Smooth muscle cell (in vitro differentiated cells): Measurements from ENCODE around the gene MAP3K1. TPM values are rescaled to one million over a fixed set of nuclear protein-coding genes. Genes with fewer than 3 reads are reported as not detected.

Experiments used
- DNase-seq: peaks from one replicate; lab custom pipeline; 2025; ENCODE audit not compliant: unreplicated experiment; lab: John Stamatoyannopoulos, UW
- H2AFZ ChIP-seq: fragments of 200-600 bp; sonication (generic); 2 replicates; pipeline ENCODE4 v1.6.0; 2016; ENCODE audit warnings: antibody characterized with exemption, low read depth, mild to moderate bottlenecking
- H3F3A ChIP-seq: fragments of 200-600 bp; sonication (generic); 2 replicates; pipeline ENCODE4 v1.6.0; 2017; ENCODE audit warnings: antibody characterized with exemption, low read depth
- H3K27ac ChIP-seq: fragments of 200-600 bp; sonication (generic); 2 replicates; pipeline ENCODE4 v1.5.1; 2016; ENCODE audit warnings: low read depth, mild to moderate bottlenecking
- H3K27me3 ChIP-seq: fragments of 200-600 bp; sonication (generic); 2 replicates; pipeline ENCODE4 v1.6.1; 2016; ENCODE audit warnings: low read depth, mild to moderate bottlenecking
- H3K36me3 ChIP-seq: fragments of 200-600 bp; sonication (generic); 2 replicates; pipeline ENCODE4 v1.5.1; 2016; ENCODE audit warnings: low read depth
- H3K4me1 ChIP-seq: fragments of 200-600 bp; sonication (generic); 2 replicates; pipeline ENCODE4 v1.5.1; 2016; ENCODE audit warnings: low read depth
- H3K4me2 ChIP-seq: fragments of 200-600 bp; sonication (generic); 2 replicates; pipeline ENCODE4 v1.6.0; 2016; ENCODE audit warnings: mild to moderate bottlenecking
- H3K4me3 ChIP-seq: fragments of 200-600 bp; sonication (generic); 2 replicates; pipeline ENCODE4 v1.5.1; 2016; ENCODE audit warnings: mild to moderate bottlenecking
- H3K79me2 ChIP-seq: fragments of 200-600 bp; sonication (generic); 2 replicates; pipeline ENCODE4 v1.6.0; 2016; ENCODE audit warnings: low read depth, mild to moderate bottlenecking
- H3K9ac ChIP-seq: fragments of 200-600 bp; sonication (generic); 2 replicates; pipeline ENCODE4 v1.6.0; 2016; ENCODE audit warnings: low read depth
- H3K9me3 ChIP-seq: fragments of 200-600 bp; sonication (generic); replicated peaks from 2 replicates; pipeline ENCODE4 v1.5.1; 2016; ENCODE audit warnings: low read depth
- H4K20me1 ChIP-seq: fragments of 200-600 bp; sonication (generic); 2 replicates; pipeline ENCODE4 v1.6.0; 2016; ENCODE audit warnings: low read depth
- CTCF ChIP-seq: fragments of 200-600 bp; sonication (generic); IDR thresholded peaks from 2 replicates; pipeline ENCODE4 v1.5.1; 2017; ENCODE audit warnings: borderline replicate concordance, mild to moderate bottlenecking, antibody characterized with exemption; ENCODE audit not compliant: insufficient read depth, poor library complexity, severe bottlenecking
- WGBS: methylation state at CpG from one replicate; pipeline ENCODE4 v1.1.7; 2016; ENCODE audit warnings: low lambda C conversion rate; 5-methylcytosine and 5-hydroxymethylcytosine counted together
- polyA plus RNA-seq: library from polyadenylated mRNA; unstranded; fragments of >200 nt; fragmentation: Nextera tagmentation; extraction: Ambion mirVana; gene quantifications from 2 replicates; pipeline ENCODE4 v1.2.1, GENCODE V29; 2016
- total RNA-seq: library from RNA; depleted of rRNA; stranded (reverse); fragments of >200 nt; gene quantifications from 2 replicates; pipeline ENCODE4 v1.2.3, GENCODE V29; 2014

MAP3K1 gene
- total and polyA plus RNA-seq, 2 experiments from 2014 or later, result 11.2 to 30.1 TPM

- WGBS, result 99% methylated on average over 4 of the region's 4 CpGs
These were observed 81.4 kb downstream of the MAP3K1 start for GRCh38 chr5:56896763-56897162.

GRCh38 chr5:56898213-56898612, 82.9 kb downstream of the MAP3K1 start:
- H4K20me1 ChIP-seq, result no peaks in the 10 kb centered on the region
- WGBS, result 98% methylated on average over 4 of the region's 4 CpGs

More at GRCh38 chr5:56896763-56897162, 81.4 kb downstream of the MAP3K1 start:
- Histone ChIP-seq H3K9ac (no peak overlapping the region), H3K9me3 (no peaks in the 10 kb centered on the region), H3K4me1 (no peaks in the 10 kb centered on the region), H3K27me3 (no peaks in the 10 kb centered on the region), H3F3A (peaks cover 3% of the 10 kb centered on the region), H4K20me1 (no peaks in the 10 kb centered on the region), H2AFZ (no peak overlapping the region), H3K4me2 (no peak overlapping the region), H3K4me3 (no peak overlapping the region), H3K79me2 (no peaks in the 10 kb centered on the region), H3K36me3 (peaks cover 12% of the 10 kb centered on the region), H3K27ac (no peak overlapping the region)
- TF ChIP-seq CTCF, result no peak
- DNase-seq, result no peak

GRCh38 chr5:56900395-56900794, 85.0 kb downstream of the MAP3K1 start:
- Histone ChIP-seq H3K4me3 (no peak overlapping the region), H3K79me2 (no peaks in the 10 kb centered on the region), H3K27me3 (no peaks in the 10 kb centered on the region), H3K4me2 (peak overlapping the region; percentile 61), H3K27ac (no peak overlapping the region), H3K9me3 (no peaks in the 10 kb centered on the region), H4K20me1 (no peaks in the 10 kb centered on the region), H3F3A (peaks cover 3% of the 10 kb centered on the region), H2AFZ (no peak overlapping the region), H3K36me3 (no peaks in the 10 kb centered on the region), H3K4me1 (no peaks in the 10 kb centered on the region), H3K9ac (no peak overlapping the region)
- no peak for DNase-seq
- TF ChIP-seq CTCF, result no peak
- 57% methylated on average over 4 of the region's 4 CpGs for WGBS

More at GRCh38 chr5:56898213-56898612, 82.9 kb downstream of the MAP3K1 start:
- Histone ChIP-seq H3F3A (peaks cover 3% of the 10 kb centered on the region), H3K27ac (no peak overlapping the region), H3K27me3 (no peaks in the 10 kb centered on the region), H2AFZ (no peak overlapping the region), H3K9ac (no peak overlapping the region), H3K4me2 (no peak overlapping the region), H3K4me1 (no peaks in the 10 kb centered on the region), H3K36me3 (peaks cover 12% of the 10 kb centered on the region), H3K4me3 (no peak overlapping the region), H3K79me2 (no peaks in the 10 kb centered on the region), H3K9me3 (no peaks in the 10 kb centered on the region)
- no peak for DNase-seq
- TF ChIP-seq CTCF, result no peak

- DNase-seq, result no peak
- Histone ChIP-seq H3K27me3 (no peaks in the 10 kb centered on the region), H3K36me3 (no peaks in the 10 kb centered on the region), H3K79me2 (no peaks in the 10 kb centered on the region), H3K9me3 (no peaks in the 10 kb centered on the region), H4K20me1 (no peaks in the 10 kb centered on the region), H3F3A (peaks cover 3% of the 10 kb centered on the region), H3K4me1 (no peaks in the 10 kb centered on the region), H3K27ac (no peak overlapping the region), H3K4me3 (no peak overlapping the region), H2AFZ (no peak overlapping the region), H3K4me2 (peak overlapping the region; percentile 61), H3K9ac (no peak overlapping the region)
- peak; percentile 75 for TF ChIP-seq CTCF
- 40% methylated on average over 3 of the region's 3 CpGs for WGBS
These were observed 85.7 kb downstream of the MAP3K1 start for GRCh38 chr5:56900858-56901578.
